ENCODE results near the gene THAP7.
"Not testable (repeated sequence)": the region's sequence is repeated elsewhere in the genome, so short reads cannot be mapped to it uniquely, and the experiment has no call there.

The THAP7 gene, protein sequence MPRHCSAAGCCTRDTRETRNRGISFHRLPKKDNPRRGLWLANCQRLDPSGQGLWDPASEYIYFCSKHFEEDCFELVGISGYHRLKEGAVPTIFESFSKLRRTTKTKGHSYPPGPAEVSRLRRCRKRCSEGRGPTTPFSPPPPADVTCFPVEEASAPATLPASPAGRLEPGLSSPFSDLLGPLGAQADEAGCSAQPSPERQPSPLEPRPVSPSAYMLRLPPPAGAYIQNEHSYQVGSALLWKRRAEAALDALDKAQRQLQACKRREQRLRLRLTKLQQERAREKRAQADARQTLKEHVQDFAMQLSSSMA

DNA sequence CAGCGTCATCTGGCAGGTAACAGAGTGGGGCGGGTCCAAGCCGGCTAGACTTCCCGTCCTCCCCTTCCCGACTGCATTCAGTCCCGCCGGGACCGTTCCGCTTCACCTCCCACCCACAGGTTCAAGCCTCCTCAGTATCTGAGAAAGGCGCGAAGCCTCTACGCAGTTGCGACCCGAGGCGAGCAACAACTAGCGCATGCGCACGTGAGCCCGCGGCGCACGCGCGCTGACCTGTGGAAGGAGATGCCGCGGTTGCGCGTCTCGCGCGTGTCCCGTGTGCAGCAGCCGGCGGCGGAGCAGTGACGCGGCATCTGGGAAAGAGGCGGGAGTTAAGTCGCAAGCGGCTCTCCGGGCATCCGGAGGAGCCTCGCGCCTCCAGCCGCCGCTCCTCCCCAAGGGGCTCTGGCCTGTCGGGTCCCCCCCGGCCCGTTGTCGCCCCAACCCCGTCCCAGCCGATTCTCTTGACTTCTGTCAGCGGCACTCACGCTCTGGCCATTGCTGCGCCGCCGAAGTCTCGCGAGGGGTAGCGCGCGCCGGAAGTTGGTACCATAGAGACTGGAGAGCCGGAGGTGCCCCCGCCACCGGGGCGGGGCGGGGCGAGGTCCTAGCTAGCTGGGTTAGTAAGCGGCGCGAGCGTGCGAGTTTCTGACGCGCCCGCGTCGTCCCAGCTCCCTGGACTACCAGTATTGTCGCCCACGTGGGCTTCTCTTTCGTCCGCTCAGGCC lies at the start of gene THAP7:
Gene THAP7 (minus strand): TSS at position 518 of the 725 bp plus-strand sequence. CDS start 207 bp downstream, at position 311.
- DNase-seq (ENCODE audit: insufficient read length, low spot score) (peak; percentile 73), FAIRE-seq (no peak)
- peak; percentile 70 for TF ChIP-seq POLR2A (IDR thresholded peaks at IDR 0.05; ENCODE audit: low read depth, low read length)

GRCh38 chr22:21051145-21051830 lies 49.4 kb upstream of the THAP7 start:
- no peak for TF ChIP-seq POLR2A (IDR thresholded peaks at IDR 0.05; ENCODE audit: low read depth, low read length)
- DNase-seq (ENCODE audit: insufficient read length, low spot score) (no peak), FAIRE-seq (no peak)

GRCh38 chr22:21048965-21049364 lies 47.0 kb upstream of the THAP7 start:
- DNase-seq (ENCODE audit: insufficient read length, low spot score); FAIRE-seq: not testable (repeated sequence)

DNA sequence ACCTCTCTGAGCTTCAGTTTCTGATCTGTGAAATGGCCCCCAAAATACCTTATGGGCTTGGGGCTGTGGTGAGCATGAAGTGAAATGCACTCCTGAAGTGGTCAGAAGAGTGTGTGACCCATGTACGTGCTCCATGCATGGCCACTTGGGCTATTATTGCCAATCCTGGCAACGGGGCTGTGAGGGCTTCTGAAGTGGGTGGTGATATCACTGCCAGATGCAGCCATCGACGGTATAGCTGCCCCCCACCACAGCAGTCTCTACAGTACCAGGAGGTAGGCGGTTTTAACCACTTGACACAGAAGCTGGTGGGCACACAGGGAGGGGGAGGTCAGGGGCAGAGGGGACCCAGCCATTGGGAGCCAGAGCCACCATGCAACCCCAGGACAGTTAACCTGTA lies 46.5 kb upstream of the THAP7 start:
- not testable (repeated sequence) for FAIRE-seq; DNase-seq (ENCODE audit: insufficient read length, low spot score)

GRCh38 chr22:21047730-21048129 lies 45.8 kb upstream of the THAP7 start:
- DNase-seq (ENCODE audit: insufficient read length, low spot score) (no peak), FAIRE-seq (no peak)
- no peak for TF ChIP-seq POLR2A (IDR thresholded peaks at IDR 0.05; ENCODE audit: low read depth, low read length)

GRCh38 chr22:21047035-21047661 lies 45.2 kb upstream of the THAP7 start:
- FAIRE-seq, result no peak
- no peak for TF ChIP-seq POLR2A (IDR thresholded peaks at IDR 0.05; ENCODE audit: low read depth, low read length)
- no peak for DNase-seq (ENCODE audit: insufficient read length, low spot score)

DNA sequence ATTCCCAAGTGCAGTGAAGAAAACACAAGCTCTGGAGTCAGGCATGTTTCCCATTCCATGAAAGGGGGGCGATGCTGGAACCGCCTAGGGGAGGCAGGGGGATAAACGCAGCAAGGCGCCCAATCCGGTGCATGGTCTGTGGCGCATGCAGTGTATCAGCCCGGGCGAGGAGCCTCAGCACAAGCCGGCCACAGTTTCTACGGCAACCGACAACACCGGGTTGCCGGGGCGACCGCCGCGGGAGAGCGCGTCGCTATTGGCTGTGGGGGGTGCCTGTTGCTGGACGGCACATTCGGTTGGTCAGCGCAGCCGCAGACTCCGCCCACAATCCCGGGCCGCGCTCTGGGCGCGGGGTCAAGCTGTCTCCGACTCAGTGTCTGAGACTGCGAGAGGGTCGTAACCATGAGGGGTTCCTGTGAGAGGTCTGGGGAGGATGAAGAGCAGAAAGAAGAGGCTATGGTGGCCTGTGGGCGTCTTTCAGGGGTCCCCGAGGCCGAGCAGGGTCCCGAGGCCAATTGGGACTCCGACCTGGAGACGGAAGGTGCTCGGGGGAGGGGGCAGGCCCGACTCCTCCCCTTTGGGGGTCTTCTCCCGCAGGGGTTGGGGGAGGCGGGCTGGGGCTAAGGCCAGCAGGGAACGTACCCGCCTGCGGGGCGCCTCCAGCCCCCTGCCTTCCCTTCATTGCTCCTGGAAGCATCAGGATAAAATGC lies 43.8 kb upstream of the THAP7 start, which contains the start of gene LRRC74B:
Gene LRRC74B (plus strand): TSS at position 362 of the 710 bp plus-strand sequence. CDS start 41 bp downstream, at position 403.
- DNase-seq (ENCODE audit: insufficient read length, low spot score) (peak; percentile 84), FAIRE-seq (no peak)
- no peak for TF ChIP-seq POLR2A (IDR thresholded peaks at IDR 0.05; ENCODE audit: low read depth, low read length)

DNA sequence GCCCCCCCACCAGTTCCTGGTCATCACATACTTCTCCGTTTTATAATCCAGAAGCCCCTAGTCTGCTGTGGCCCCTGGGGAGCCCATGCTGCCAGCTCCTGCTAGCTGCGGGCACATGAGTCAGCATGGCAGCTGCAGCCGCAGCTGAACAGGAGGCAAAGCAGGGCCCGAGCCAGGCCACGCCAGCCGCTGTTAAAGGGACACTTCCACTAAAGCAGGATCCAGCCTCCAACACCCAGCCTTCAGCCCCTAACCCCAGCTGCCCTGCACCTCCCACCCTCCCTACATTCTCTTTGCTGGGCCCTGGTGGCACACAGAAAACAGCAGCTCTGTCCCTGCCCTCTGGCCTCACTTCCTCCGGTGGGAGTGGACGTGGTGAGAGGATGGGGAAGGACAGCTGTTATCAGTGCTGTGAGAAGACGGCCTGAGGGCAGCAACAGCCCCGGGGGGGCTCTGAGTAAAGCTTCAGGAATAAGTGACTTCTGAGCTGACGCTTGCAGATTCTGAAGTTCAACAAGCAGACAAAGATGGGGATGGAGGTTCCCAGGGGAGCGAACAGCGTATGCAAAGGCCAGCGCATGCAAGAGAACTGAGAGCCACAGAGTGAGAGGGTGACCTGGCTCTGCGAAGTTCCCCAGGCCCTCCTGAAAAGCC lies 43.1 kb upstream of the THAP7 start:
- DNase-seq (ENCODE audit: insufficient read length, low spot score) (peak; percentile 31), FAIRE-seq (no peak)
- TF ChIP-seq POLR2A (IDR thresholded peaks at IDR 0.05; ENCODE audit: low read depth, low read length), result peak; percentile 18; the same call in 1 of the 2 replicates

GRCh38 chr22:21043860-21044535 lies 42.1 kb upstream of the THAP7 start:
- FAIRE-seq (no peak), DNase-seq (ENCODE audit: insufficient read length, low spot score) (no peak)
- no peak for TF ChIP-seq POLR2A (IDR thresholded peaks at IDR 0.05; ENCODE audit: low read depth, low read length)

DNA sequence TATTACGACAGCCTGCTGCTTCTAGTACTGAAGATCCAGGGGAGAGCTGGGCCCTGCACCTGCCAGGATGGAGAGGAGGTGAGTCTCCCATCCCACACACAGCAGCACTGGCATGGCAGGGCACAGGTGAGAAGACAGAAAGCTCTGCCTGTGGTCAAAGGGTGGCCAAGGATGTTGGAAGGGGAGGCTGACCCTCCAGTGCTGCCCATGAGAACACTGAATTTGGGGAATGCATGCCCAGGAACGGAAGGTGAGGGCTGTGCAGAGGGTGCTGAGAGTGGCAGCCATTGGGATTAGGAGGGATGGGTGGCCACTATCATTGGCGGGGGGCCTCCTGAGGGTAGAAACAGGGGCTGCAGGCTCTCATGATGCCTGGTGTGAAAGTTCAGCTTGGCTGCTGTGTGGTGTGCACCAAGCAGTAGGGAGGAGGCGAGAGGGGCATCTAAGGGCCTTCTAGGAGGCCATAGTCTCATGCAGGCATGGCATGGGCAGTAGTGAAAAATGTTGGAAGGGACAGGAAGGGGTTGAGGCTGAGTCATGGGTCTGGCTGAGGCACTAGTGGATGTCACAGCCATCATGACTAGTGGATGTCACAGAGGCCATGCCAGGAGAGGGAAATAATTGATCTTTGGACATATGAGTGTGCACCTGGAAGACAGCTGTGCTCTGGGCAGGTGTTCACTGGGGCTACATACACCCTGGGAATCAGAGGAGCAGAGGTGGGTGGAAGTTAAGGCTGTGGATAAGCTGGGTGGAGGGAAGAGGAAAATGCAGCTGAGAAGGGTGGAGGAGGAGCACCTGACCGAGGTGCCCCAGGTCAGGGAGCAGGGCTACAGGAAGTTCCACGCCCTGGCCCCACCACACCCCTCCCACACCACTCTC lies 41.3 kb upstream of the THAP7 start:
- FAIRE-seq (no peak), DNase-seq (ENCODE audit: insufficient read length, low spot score) (no peak)
- TF ChIP-seq POLR2A (IDR thresholded peaks at IDR 0.05; ENCODE audit: low read depth, low read length), result no peak

GRCh38 chr22:21041937-21042336 lies 40.0 kb upstream of the THAP7 start:
- no peak for TF ChIP-seq POLR2A (IDR thresholded peaks at IDR 0.05; ENCODE audit: low read depth, low read length)
- DNase-seq (ENCODE audit: insufficient read length, low spot score) (peak; percentile 46), FAIRE-seq (no peak)

DNA sequence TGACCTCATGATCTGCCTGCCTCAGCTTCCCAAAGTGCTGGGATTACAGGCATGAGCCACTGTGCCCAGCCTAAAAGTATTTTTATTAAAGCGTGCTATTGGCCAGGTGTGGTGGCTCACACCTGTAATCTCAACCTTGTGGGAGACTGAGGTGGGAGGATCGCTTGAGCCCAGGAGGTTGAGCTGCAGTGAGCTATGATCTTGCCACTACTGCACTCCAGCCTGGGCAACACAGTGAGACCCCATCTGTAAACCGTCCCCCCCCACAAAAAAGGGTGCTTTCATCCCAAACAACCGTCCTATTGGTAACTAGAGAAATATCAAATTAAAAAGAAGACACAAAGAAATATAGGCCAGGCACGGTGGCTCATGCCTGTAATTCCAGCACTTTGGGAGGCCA lies 37.2 kb upstream of the THAP7 start:
- not testable (repeated sequence) for FAIRE-seq; DNase-seq (ENCODE audit: insufficient read length, low spot score)

All from H54 (cell line).